B cell (primary cell): ENCODE measurements around the gene CCND1.

Experiments
- EZH2 ChIP-seq: IDR thresholded peaks from 2 replicates; pipeline ENCODE4 v1.6.1; 2012; ENCODE audit warnings: borderline replicate concordance, low read depth, mild to moderate bottlenecking, moderate library complexity, low read length; ENCODE audit not compliant: insufficient read depth, poor library complexity, severe bottlenecking
- TF ChIP-seq, protein P1 (sequence below): fragments of 200-600 bp; IDR thresholded peaks from one replicate; pipeline ENCODE4 v1.8.0; 2022; ENCODE audit warnings: antibody characterized with exemption, mild to moderate bottlenecking

DNA sequence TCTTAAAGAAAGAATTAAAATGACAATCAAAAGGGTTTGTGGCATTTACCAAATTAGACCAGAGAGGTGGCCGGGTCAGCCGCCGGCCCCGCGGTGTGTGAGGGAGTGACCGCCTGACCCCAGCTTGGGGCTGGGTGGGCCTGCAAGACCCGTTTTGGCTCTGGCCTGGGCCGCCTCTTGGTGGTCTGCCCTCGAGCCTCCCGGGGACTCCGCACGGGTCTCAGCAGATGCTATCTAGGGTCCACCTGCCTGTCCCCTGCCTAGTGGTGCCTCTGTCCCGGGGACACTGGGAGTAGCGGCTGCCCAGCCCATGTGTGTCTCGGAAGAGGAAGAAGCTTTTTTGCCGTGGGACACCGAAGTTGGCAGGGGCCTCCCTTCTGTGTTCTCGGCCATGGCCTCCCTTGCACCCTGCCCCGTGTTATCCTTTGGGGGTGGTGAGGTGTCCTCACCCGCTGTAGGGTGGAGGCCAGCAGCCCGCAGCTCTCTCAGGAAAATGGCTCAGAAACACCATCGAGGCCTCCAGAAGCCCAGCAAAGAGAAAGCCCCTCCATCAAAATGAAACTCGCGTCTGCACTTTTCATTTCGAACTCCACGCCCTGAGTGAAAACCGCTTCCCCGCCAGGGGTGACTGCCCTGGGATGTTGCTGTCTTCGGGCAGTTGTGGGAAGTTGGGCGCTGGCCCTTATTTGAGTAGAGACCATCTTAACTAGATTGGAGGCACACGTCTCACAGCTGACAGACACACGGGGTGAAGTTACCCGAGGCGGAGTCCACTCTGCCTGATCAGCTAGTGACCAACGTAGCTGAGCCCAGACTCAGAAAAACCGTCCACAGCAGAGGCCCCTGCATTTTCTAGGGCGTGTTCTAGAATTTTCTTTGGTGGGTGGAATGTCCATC, 8.0 kb downstream of the CCND1 start:
- TF ChIP-seq, protein P1, sequence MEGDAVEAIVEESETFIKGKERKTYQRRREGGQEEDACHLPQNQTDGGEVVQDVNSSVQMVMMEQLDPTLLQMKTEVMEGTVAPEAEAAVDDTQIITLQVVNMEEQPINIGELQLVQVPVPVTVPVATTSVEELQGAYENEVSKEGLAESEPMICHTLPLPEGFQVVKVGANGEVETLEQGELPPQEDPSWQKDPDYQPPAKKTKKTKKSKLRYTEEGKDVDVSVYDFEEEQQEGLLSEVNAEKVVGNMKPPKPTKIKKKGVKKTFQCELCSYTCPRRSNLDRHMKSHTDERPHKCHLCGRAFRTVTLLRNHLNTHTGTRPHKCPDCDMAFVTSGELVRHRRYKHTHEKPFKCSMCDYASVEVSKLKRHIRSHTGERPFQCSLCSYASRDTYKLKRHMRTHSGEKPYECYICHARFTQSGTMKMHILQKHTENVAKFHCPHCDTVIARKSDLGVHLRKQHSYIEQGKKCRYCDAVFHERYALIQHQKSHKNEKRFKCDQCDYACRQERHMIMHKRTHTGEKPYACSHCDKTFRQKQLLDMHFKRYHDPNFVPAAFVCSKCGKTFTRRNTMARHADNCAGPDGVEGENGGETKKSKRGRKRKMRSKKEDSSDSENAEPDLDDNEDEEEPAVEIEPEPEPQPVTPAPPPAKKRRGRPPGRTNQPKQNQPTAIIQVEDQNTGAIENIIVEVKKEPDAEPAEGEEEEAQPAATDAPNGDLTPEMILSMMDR, result no peak
- TF ChIP-seq EZH2, result no peak
